NT2/D1 (cell line): ENCODE data around the gene PHLDA1.

Experiments used
- YY1 ChIP-seq: IDR thresholded peaks from 2 replicates; pipeline ENCODE4 v1.6.1; 2011; ENCODE audit not compliant: insufficient read length, insufficient read depth
- ZNF274 ChIP-seq: IDR thresholded peaks from 2 replicates; pipeline ENCODE4 v1.6.1; 2011; ENCODE audit warnings: mild to moderate bottlenecking, low read depth, low read length

GRCh38 chr12:75975702-75976101 lies 55.9 kb downstream of the PHLDA1 start:
- TF ChIP-seq YY1 (no peak), ZNF274 (no peak)
